ENCODE measurements around the gene ZNF169. TPM values are rescaled to one million over a fixed set of nuclear protein-coding genes. Genes with fewer than 3 reads are reported as not detected.

The ZNF169 gene
- total and polyA plus RNA-seq, 4 donors = 0.75 to 4.6 (median 1.4) TPM

DNA sequence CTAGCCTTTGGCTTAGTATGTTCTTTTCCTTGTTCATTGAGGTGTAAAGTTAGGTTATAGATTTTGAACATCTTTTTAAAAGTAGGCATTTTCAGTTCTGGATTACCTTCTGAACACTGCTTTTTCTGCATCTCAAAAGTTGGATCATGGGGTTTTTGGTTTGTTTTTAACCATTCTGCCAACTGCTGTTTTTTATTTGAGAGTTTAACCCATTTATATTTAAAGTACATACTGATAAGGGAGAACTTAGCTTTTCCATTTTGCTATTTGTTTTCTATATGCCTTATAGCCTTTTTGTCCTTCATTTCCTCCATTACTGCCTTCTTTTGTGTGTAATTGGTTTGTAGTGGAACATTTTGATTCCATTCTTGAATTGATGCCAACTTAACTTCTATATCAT is 30.5 kb upstream of the ZNF169 start:
- Histone ChIP-seq H3K36me3 (ENCODE audit: control insufficient read depth in 4 of 4, insufficient read depth in 3 of 4, low read depth in 1 of 4, low read length in 3 of 4) (no peaks in the 10 kb centered on the region), H3K9me3 (ENCODE audit: control insufficient read depth in 4 of 4, low read length in 3 of 4) (peaks cover 0 to 5% (median 0%) of the 10 kb centered on the region in 4 donors), H3K4me1 (ENCODE audit: control insufficient read depth in 4 of 4, insufficient read depth in 4 of 4, low read length in 3 of 4) (no peaks in the 10 kb centered on the region), H3K27me3 (ENCODE audit: control insufficient read depth in 4 of 4, insufficient read depth in 4 of 4, low read length in 3 of 4) (peaks cover 0 to 3% (median 0%) of the 10 kb centered on the region in 4 donors), H3K27ac (ENCODE audit: low read depth in 1 of 2, low read length in 2 of 2) (no peak overlapping the region), H3K9ac (ENCODE audit: low read depth in 1 of 2, low read length in 2 of 2) (no peak overlapping the region), H3K4me3 (ENCODE audit: low read depth in 1 of 3, low read length in 3 of 3) (no peak overlapping the region)
- no peak for TF ChIP-seq RXRA (IDR thresholded peaks at IDR 0.05)
- TF ChIP-seq FOXA2 (IDR thresholded peaks at IDR 0.05) = no peak
- TF ChIP-seq HNF4A (conservative IDR thresholded peaks at IDR 0.05) = no peak
- no peak for TF ChIP-seq GABPA (IDR thresholded peaks at IDR 0.05 in 1 of 2, conservative IDR thresholded peaks at IDR 0.05 in 1 of 2)
- TF ChIP-seq NR2F2 (IDR thresholded peaks at IDR 0.05) = no peak
- TF ChIP-seq, protein P1, sequence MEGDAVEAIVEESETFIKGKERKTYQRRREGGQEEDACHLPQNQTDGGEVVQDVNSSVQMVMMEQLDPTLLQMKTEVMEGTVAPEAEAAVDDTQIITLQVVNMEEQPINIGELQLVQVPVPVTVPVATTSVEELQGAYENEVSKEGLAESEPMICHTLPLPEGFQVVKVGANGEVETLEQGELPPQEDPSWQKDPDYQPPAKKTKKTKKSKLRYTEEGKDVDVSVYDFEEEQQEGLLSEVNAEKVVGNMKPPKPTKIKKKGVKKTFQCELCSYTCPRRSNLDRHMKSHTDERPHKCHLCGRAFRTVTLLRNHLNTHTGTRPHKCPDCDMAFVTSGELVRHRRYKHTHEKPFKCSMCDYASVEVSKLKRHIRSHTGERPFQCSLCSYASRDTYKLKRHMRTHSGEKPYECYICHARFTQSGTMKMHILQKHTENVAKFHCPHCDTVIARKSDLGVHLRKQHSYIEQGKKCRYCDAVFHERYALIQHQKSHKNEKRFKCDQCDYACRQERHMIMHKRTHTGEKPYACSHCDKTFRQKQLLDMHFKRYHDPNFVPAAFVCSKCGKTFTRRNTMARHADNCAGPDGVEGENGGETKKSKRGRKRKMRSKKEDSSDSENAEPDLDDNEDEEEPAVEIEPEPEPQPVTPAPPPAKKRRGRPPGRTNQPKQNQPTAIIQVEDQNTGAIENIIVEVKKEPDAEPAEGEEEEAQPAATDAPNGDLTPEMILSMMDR (IDR thresholded peaks at IDR 0.05; ENCODE audit: low read depth, low read length, missing input control) = no peak
- no peak for TF ChIP-seq TAF1 (conservative IDR thresholded peaks at IDR 0.05)
- TF ChIP-seq RAD21 (IDR thresholded peaks at IDR 0.05) = no peak
- no peak for TF ChIP-seq EGR1 (IDR thresholded peaks at IDR 0.05; ENCODE audit: low read depth in 2 of 2)
- TF ChIP-seq YY1 (IDR thresholded peaks at IDR 0.05) = no peak
- no peak for TF ChIP-seq JUND (IDR thresholded peaks at IDR 0.05)
- no peak for TF ChIP-seq REST (IDR thresholded peaks at IDR 0.05)
- TF ChIP-seq, protein P2, sequence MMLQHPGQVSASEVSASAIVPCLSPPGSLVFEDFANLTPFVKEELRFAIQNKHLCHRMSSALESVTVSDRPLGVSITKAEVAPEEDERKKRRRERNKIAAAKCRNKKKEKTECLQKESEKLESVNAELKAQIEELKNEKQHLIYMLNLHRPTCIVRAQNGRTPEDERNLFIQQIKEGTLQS (IDR thresholded peaks at IDR 0.05) = no peak
- TF ChIP-seq SP1 (IDR thresholded peaks at IDR 0.05) = no peak
- no peak for TF ChIP-seq FOXA1 (IDR thresholded peaks at IDR 0.05)
- TF ChIP-seq HNF4G (IDR thresholded peaks at IDR 0.05) = no peak
- TF ChIP-seq, protein P3, sequence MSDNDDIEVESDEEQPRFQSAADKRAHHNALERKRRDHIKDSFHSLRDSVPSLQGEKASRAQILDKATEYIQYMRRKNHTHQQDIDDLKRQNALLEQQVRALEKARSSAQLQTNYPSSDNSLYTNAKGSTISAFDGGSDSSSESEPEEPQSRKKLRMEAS (IDR thresholded peaks at IDR 0.05) = no peak
- TF ChIP-seq ZBTB33 (IDR thresholded peaks at IDR 0.05) = no peak
- DNase-seq (ENCODE audit: low spot score) = no peak
